Activated CD8-positive, alpha-beta memory T cell treated with anti-CD3 and anti-CD28 coated beads, Interleukin-2, amount 50 U/mL, for 24 hours (primary cell): Measurements from ENCODE around the gene TMTC4.

Source experiments
- DNase-seq: peaks from one replicate; pipeline ENCODE4 v3.0.0-alpha.2; 2020; ENCODE audit errors: extremely low read depth

Gene TMTC4

DNA sequence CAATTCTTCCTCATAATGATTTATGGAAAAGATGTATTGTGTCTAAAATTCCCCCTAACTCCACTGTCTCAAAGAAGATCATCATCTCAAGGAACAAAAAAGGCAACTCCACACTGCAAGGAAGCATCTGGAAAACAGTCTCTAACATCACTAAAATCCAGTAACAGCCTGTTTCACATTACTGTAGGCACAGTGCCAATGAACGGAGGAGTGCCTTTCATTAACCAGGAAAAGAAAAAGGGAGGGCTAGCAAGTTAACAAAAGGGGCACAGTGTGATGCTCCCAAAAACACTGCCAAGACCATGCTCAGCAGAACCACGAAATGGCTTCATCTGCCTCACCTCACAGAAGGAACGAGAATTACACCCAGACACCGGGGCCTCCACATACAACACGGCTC, 8.5 kb downstream of the TMTC4 start:
- no peak for DNase-seq

DNA sequence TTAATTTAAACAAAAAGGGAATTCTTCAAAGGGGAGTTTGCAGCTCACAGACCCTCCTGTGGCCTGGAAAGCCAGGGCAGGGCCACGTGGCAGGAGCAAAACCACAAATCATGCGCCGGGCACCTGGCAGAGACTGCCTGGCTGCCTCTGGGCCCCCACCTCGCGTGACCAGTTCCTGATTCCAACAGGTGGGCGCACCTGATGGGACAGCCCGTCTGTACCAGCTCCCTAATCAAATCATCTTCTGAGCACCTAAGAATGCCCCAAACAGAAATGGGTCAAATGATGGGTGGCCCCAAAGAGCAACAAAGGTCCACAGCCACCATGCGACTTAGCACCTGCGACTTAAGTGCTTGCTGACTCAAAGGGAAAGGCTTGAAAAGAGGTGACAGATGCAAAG, 9.2 kb downstream of the TMTC4 start:
- no peak for DNase-seq

DNA sequence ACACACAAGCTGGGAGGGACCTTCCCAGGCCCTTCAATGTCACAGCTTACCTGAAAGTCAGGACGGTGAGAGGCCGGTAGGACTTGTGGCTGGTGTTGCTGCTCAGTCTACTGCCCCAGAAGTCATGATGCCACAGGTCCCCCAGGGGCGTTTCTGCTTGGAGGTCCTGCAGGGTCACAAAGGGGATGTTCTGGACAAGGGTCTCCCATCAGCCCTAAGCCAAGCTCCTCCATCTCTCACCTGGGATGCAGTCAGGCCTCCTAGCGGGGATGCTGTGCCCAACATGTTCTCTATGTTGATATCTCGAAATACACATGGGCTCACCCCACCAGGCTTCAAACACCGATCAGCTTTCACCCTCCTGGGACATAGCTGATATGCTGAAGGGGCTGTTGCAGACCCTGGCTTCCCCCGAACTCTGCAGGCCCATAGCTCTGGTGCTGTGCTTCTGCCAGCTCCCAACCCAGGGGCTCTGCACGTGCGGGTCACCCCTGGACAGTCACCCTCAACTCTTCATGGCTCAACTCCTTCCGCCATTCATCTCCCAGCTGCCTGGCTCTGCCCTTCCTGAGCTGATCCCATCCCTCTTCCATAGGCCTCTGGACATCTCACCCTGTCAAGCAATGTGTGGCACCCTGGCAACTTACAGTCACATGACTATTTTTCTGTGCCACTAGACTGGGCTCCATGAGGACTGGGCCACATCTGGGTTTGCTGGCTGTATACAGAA, 10.3 kb downstream of the TMTC4 start:
- no peak for DNase-seq

DNA sequence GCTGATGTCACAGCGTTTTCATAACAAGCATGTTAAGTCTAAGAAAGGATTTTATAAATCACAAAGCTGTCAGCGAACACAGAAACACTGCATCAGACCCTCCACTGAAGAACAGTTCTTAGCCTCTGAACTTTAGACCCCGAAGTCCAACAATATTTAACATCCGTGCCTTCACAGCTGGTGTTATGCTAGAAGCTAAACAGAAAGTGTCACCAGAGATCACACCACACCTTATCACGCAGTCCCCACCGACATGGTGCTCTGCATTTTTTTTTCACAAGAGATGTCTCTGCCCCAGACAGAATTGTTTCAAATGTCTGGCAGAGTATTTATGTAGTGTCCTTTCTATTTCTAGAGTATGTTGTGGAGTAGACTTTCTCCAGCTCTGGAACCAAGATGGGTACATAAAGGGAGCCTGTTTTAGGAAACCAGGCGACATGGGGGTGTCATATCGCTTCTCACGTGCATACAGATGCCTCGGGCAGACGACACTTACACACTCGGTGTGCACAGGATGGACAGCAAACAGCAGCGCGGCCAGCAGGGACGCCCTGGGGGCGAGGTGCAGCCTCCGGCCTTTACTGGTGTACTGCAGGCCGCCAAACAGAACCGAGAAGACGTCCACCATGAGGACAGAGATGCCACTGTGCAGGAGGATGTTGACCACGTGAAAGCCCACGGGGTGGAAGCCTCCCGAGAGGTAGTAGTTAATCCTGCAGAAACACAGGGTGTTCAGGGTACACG, 12.0 kb downstream of the TMTC4 start:
- no peak for DNase-seq

DNA sequence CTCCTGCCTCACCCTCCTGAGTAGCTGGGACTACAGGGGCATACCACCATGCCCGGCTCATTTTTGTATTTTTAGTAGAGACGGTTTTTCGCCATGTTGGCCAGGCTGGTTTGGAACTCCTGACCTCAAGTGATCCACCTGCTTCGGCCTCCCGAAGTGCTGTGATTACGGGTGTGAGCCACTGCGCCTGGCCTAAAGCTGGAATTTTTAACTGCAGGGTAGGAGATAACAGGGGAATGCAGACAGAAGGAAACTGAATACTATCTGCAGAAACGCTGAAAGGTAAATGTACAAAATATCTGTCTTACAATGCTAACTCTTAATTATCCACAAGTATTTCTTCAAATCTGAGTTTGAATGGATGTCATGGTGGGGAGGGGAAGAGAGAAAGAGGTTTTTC, 13.8 kb downstream of the TMTC4 start:
- no peak for DNase-seq

DNA sequence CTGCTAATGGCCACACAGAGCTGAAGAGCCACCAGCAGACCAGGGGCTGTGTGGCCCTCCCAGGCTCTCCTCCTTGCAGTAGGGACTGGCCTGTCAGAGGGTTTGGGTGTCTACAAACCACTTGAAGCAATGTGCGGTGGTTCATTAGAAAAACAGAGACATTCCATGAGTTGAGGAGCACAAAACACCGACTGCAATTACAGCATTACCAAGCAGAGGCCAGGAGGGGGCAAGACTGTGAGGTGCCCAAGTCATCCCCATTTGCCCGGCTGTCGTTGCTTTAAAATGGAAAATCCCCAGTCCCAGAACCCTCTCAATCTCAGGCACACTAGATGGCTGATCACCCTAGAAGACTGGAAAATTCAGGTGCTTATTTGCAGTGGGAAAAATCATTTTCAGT, 15.0 kb downstream of the TMTC4 start:
- no peak for DNase-seq

DNA sequence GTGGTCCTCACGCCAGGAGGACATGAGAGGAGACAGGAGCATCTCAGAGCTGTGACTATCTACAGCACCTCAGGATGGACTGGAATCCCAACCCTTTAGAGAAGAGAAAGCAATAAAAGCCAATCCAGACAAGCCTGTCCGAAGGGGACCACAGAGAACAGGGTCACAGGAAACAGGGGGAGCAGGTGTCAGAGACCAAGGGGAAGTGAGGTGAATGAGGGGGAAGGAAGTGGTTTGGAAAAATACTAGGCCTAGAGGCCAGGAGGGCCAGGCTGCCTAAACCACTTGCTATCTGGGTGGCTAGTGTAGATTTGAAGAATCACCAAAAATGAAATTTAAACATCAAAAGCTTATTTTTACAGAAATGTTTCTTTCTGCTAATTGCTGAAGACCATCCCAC, 16.2 kb downstream of the TMTC4 start:
- DNase-seq, result no peak

DNA sequence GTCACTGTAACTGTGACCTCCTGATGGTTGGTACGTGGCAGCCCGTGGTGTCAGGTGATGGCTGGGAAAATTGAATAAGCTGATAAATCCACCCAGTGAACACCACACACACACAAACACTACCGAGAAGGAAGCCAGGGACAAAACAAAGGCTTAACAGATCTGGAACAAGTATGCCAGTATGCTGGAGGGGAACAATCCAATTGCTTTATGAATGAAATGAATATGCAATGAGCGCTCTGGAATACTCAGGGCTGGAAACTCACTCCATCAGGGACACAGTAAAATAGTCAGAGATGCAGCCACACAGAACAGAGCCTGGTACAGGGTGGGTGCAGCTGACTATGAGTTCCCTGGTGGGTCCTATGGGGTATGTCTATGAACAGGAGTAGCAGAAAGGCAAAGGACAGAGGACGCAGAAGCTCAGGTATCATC, 16.7 kb downstream of the TMTC4 start:
- DNase-seq, result no peak

DNA sequence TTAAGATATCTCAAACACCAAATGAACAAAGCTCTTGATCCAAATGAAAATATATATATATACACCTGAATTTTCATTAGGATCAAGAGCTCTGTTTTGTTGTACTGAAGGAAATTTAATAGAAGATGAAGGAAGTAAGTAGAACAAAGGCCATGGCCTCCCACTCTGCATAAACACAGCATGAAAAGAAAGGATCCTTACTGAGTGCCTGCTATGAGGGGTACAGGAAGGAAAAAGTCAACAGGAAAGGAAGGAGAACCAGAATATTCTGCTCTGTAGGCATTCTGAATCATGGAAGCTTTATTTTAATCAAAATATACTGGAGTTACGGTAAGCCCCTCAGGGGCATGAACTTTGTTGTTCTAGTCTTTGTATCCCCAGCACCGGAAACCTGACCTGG, 22.1 kb downstream of the TMTC4 start:
- no peak for DNase-seq

DNA sequence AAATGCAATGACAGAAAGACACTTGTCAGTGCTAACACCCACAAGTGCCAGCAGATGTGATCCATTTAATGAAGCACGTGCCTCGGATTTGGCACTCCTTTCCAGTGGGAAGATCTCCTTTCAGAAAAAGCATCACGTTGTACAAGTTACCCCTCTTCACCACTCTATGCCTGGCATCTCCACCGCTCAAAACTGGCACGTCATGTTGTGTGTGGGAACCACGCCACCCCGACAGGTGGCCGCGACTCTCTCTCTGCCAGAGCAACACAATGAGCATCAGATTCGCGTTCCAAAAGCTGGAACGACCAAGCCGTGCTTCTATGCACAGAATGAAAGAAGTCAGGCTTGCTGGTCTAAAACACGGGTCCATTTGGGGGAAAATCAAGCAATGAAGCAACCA, 24.3 kb downstream of the TMTC4 start:
- no peak for DNase-seq

DNA sequence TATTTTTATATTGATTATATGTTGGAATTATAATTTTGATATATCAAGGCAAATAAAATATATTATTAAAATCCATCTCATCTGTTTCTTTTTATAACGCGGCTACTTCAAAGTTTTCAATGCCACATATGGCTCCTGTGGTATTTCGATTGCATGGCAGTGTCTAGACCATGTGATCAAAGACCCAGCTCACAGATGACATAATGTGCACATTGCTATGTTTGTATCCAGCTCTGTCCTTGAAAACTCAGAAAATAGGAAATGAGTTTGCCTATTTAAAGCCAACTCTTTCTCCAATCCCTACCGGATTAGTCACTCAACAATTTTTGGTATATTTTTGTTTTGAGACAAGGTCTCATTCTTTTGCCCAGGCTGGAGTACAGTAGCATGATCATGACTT, 26.2 kb downstream of the TMTC4 start:
- DNase-seq, result no peak

DNA sequence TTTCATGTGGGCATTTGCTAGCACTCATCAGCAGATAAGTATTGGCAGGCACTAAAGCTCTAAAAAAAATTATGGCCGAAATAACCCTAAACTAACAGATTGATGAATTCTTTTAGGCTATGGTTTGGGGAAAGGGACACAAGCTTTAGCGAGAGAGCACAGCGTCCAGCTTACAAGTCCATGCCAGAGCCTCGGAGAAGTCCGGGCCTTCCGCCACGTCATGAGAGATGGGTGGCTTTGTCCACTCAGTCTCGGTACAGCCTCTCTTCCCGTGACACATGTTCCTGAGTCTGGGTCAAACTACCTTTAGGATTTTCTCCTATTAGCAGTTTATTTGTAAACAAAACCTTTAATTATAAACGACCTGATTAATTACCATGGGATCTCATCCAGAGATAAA, 27.7 kb downstream of the TMTC4 start:
- DNase-seq, result no peak

DNA sequence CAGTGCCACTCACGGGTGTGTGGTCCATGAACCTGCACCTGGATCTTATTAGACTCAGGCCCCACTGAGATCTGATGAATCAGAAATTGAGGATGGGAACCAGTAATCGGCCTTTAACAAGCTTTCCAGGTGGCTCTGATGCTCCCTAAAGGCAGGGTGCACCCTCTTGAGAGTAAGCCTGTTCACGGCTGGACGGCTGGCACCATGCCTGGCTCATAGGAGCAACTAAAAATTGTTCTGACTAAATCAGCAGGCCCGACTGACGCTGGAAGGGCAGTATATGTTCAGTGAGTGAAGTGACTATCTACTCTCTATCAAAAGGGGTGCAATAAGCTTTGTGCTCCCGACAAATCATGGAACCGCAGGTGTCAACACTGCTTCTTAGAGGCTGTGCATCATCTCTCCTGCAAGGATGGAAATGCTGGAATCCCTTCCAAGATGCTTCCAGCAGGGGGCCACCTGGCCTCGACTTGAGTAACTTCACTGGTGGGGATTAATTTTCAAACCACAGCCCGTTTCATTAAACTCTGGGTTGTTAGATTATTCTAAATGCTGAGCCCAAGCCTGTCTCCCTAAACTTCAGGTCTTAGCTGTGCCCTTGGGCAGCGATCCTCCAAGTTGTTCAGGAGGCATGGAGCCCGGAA, 28.4 kb downstream of the TMTC4 start:
- no peak for DNase-seq

DNA sequence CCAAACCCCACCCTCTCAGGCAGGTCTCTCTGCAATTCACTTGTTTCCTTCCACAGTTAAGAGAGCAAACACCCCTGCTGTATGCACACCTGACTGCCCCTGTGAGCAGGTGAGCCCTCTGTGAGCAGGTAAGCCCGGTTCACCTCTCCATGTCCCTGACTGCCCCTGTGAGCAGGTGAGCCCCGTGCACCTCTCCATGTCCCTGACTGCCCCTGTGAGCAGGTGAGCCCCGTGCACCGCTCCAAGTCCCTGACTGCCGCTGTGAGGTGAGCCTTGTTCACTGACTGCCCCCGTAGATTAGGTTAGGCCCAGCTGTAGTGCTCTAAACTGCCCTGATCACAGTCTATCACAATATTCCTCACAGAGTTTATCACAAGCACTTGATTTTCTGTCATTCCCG, 29.2 kb downstream of the TMTC4 start:
- no peak for DNase-seq

DNA sequence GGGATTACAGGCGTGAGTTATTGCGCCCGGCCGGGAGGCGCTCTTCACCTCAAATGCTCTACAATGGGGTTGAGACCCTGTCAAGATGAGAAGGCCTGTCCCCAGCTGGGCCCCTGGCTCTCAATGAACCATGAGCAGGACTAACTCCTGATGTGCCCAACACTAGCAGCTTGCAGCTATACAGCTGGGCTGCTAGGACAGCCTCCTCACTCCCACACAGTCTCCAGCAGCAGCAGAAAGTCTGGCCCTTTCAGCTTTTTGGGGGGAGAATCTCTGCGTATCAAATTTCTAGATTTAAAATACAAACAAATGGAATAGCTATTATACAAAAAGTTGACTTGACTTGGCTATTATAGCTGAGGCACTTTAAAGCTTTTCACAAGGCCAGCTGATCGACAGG, 30.2 kb downstream of the TMTC4 start:
- DNase-seq, result no peak

DNA sequence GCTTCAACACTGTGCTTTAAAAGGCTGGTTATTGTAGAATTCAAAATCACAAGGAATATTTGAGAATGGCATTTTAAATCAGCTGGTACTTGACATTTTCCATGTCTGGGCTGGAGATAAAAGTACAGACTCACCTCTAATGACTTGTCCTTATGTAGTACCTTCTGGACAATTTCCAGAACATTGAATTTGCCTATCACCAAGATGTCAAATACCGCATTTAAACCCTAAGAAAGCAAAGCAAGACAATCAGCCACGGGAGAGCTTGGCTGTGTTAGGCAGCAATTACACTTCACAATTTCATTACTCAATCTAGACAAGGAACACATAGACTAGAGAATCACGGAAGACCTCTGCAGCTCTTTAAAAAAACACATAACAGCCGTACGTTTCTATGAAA, 36.8 kb downstream of the TMTC4 start:
- no peak for DNase-seq

DNA sequence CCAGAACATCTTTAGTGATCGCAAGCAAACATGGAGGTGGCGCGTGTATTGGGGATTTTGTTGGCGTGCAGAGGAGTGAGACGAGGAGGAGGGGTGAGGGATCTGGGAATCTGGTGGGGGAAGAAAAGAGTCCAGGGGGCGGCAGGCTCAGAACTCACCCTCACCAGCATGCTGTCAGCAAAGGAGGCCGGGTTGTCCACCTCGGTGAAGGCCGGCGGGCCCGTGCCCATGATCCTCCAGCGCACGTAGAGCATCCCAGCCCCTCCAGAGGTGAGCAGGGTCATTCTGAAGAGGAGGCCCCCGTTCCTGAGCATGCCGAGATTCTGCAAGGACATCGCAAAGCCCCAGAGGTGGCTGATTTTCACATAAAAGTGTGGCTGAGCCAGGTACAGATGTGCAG, 37.2 kb downstream of the TMTC4 start:
- DNase-seq, result no peak

DNA sequence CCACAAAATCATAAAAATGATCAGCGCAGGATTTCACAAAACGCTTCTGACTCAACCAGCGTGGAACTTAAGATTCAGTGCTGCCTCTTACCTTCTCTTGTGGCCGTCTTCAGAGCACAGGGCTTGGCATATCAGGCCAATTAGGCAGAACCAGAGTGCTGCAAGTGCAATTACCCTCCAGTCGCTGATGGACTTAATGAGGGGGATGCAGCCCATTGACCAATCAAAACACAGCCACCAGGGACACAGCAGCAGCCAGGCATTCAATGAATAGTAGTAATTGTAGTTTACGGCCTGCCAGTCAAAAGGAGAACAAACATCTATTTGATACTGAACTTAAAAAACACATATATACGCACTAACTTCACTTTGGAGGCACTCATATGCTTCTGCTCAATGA, 38.2 kb downstream of the TMTC4 start:
- DNase-seq, result no peak

DNA sequence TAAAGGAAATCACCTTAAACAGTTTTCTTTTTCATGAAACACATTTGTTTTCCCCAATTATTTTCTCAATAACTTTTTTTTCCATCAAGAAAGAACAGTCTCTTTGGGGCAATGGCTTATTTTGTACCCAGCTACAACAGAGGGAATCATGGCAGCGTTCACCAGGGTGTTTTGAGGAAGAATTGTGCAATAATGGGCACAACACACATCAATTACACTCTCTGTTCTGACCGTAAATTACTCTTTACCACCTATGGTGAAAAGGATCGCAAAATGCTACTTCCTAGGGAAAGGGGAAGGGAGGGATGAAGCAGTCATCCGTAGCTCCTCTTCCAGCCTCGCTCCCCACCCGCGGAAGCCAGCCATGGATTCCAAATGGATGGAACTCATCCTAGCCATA, 38.6 kb downstream of the TMTC4 start:
- DNase-seq, result no peak

DNA sequence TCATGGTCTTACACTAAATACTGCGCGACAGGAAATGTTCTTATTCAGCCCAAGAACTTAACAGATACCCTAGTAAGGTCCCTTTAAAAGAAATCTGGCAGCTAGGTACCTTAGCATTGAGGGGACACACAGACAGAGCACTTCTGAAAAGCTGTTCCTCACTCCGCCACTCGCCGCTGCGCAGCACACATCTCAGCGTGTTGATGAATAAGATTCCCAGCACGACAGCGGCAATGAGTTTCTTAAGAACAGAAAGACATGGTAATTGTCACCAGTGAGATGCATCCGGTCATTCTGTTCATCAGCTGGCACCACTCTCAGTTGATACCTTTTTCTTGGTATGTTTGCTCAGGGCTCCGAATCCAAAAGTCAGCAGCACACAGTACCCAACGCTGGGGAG, 39.9 kb downstream of the TMTC4 start:
- DNase-seq, result no peak

DNA sequence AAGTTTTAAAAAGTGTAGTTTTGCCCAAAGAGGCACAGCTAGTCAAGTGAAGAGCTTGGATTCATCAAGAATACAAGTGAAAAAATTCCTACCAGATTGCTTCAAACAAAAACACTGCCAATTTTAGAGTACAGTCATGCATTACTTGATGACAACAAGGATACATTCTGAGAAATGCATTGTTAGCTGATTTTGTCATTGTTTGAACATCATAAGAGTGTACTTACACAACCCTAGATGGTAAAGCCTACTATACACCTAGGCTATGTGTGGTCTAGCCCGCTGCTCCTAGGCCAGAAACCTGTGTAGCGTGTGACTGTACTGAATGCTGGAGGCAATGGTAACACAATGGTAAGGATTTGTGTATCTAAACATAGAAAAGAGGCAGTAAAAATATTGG, 41.1 kb downstream of the TMTC4 start:
- DNase-seq, result no peak

DNA sequence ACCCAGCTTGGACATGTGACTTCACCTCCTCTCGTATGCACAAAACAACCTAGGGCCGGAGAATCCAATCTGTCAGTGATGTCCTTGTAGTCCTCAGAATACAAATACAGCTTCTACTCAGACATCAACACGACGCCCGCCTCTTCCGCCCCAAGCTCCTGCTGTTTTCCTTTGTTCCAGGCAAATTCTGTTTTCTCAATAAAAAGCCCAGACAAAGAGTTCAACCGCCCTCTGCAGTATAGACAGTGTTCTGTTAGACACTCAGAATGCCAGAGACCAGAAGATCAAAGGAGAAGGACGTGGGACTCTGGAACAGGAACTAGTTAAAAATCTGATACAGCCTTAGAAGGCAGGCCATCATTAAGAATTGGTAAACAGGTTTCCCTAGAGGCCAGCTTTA, 44.0 kb downstream of the TMTC4 start:
- no peak for DNase-seq

DNA sequence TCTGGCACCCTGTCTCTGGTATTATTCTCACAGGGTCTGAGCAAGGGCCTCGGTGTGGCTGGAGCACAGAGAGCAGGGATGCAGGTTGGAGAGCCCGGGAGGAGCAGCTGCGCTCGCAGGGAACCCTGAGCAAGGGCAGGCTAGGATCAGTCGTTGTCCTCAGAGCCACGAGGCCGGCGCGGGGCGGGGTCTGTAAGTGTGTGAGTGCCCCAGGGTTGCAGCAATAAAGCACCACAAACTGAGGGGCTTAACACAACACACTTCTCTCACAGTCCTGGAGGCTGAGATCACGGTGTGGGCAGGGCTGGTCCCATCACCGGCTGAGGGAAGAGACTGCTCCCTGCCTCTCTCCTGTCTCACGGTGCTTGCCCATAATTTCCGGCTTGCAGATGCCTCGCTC, 47.5 kb downstream of the TMTC4 start:
- DNase-seq, result no peak
